HepG2 (cell line): ENCODE measurements around the gene DHX34. TPM values are rescaled to one million over a fixed set of nuclear protein-coding genes. Genes with fewer than 3 reads are reported as not detected.

ENCODE experiments used
- HDAC1 ChIP-seq: sonication (generic); formaldehyde crosslinking; IDR thresholded peaks from 2 replicates; pipeline ENCODE4 v1.5.1; 2020; ENCODE audit warnings: mild to moderate bottlenecking, missing genetic modification reagents
- KDM2A ChIP-seq: sonication (generic); formaldehyde crosslinking; IDR thresholded peaks from 2 replicates; pipeline ENCODE4 v1.4.0; 2020; ENCODE audit warnings: low read depth, missing genetic modification reagents, borderline replicate concordance
- KDM6A ChIP-seq: IDR thresholded peaks from 2 replicates; pipeline ENCODE4 v1.6.1; 2016; ENCODE audit warnings: low read depth
- LCORL ChIP-seq, 2 experiments: fragments of 450-650 bp in 1 of 2; sonication (generic) in 1 of 2; formaldehyde crosslinking in 1 of 2; IDR thresholded peaks; 2 replicates each; pipeline versions ENCODE4 v1.5.0 to v1.6.1; 2017 to 2020; ENCODE audit warnings: antibody characterized with exemption in 1 of 2, missing genetic modification reagents in 1 of 2
- MLX ChIP-seq: IDR thresholded peaks from 2 replicates; pipeline ENCODE4 v1.6.1; 2016
- MTERF4 ChIP-seq: sonication (generic); formaldehyde crosslinking; IDR thresholded peaks from 2 replicates; pipeline ENCODE4 v1.8.0; 2023; ENCODE audit warnings: mild to moderate bottlenecking, missing genetic modification reagents
- PAXIP1 ChIP-seq: sonication (generic); formaldehyde crosslinking; conservative IDR thresholded peaks from 2 replicates; pipeline ENCODE4 v1.4.0; 2020; ENCODE audit warnings: mild to moderate bottlenecking, missing genetic modification reagents, moderate library complexity
- SNAPC5 ChIP-seq: sonication (generic); formaldehyde crosslinking; IDR thresholded peaks from 2 replicates; pipeline ENCODE4 v1.8.1; 2023; ENCODE audit warnings: mild to moderate bottlenecking, missing genetic modification reagents, borderline replicate concordance
- SOX6 ChIP-seq, 2 experiments: fragments of 450-650 bp in 1 of 2; sonication (generic) in 1 of 2; formaldehyde crosslinking in 1 of 2; IDR thresholded peaks; 2 replicates each; pipeline versions ENCODE4 v1.4.0 to v1.6.1; 2017 to 2020; ENCODE audit warnings: antibody characterized with exemption in 1 of 2, mild to moderate bottlenecking in 1 of 2, missing genetic modification reagents in 1 of 2
- SRSF9 ChIP-seq: fragments of 200-400 bp; formaldehyde crosslinking; IDR thresholded peaks from 2 replicates; pipeline ENCODE4 v1.6.1; 2018; ENCODE audit warnings: borderline replicate concordance, mild to moderate bottlenecking, low read depth, low read length; ENCODE audit not compliant: insufficient read depth, poor library complexity, severe bottlenecking
- SUZ12 ChIP-seq: fragments of 150-350 bp; IDR thresholded peaks from 2 replicates; pipeline ENCODE4 v1.6.1; 2014; ENCODE audit warnings: low read depth, low read length
- ZNF281 ChIP-seq: sonication (generic); formaldehyde crosslinking; IDR thresholded peaks from 2 replicates; pipeline ENCODE4 v1.4.0; 2020; ENCODE audit warnings: missing genetic modification reagents, borderline replicate concordance
- ZNF513 ChIP-seq: sonication (generic); formaldehyde crosslinking; conservative IDR thresholded peaks from 2 replicates; pipeline ENCODE4 v1.5.0; 2020; ENCODE audit warnings: missing genetic modification reagents
- ZNF7 ChIP-seq: IDR thresholded peaks from 2 replicates; pipeline ENCODE4 v1.6.1; 2016; ENCODE audit warnings: missing biosample characterization, missing genetic modification reagents
- ZNF740 ChIP-seq: sonication (generic); formaldehyde crosslinking; IDR thresholded peaks from 2 replicates; pipeline ENCODE4 v1.4.0; 2020; ENCODE audit warnings: missing genetic modification reagents
- polyA plus RNA-seq, 8 experiments: library from polyadenylated mRNA; depleted of rRNA in 3 of 8; stranded (reverse) in 7 of 8; unstranded in 1 of 8; fragments of >200 nt; fragmentation: Illumina TruSeq in 4 of 8; extraction: Trizol in 4 of 8; gene quantifications; 2 replicates each; pipeline versions ENCODE4 v1.2.1 to v1.2.3, GENCODE V29; 2011 to 2016; ENCODE audit warnings: low read depth in 4 of 8, missing spikeins in 1 of 8, mixed read lengths in 1 of 8; ENCODE audit not compliant: insufficient read depth in 1 of 8
- total RNA-seq, 5 experiments: library from RNA; depleted of rRNA; stranded (reverse); fragments of >200 nt; fragmentation: Illumina TruSeq; extraction: Trizol; gene quantifications; 2 replicates each; pipeline ENCODE4 v1.2.3, GENCODE V29; 2016; ENCODE audit warnings: low read depth in 1 of 5

The DHX34 gene
- total and polyA plus RNA-seq, 2 of the 13 experiments (the other 11 are each of a cell fraction or from before 2014, with no cell fraction given), result 9.2 to 12.0 TPM

- TF ChIP-seq SOX6 (IDR thresholded peaks at IDR 0.05) (no peak), SOX6 (CRISPR knock-in tag; IDR thresholded peaks at IDR 0.05) (peak; percentile 59), ZNF740 (no peak), SNAPC5 (no peak), HDAC1 (CRISPR knock-in tag) (peak; percentile 92), ZNF7 (no peak), SUZ12 (no peak), MLX (CRISPR knock-in tag) (0 out of 2 replicates have a peak, but pooled peaks have one; percentile 65), SRSF9 (no peak), ZNF513 (CRISPR knock-in tag) (no peak), KDM6A (CRISPR knock-in tag) (no peak), PAXIP1 (CRISPR knock-in tag) (peak; percentile 80), LCORL (IDR thresholded peaks at IDR 0.05) (no peak), LCORL (CRISPR knock-in tag; IDR thresholded peaks at IDR 0.05) (peak; percentile 88), KDM2A (peak; percentile 79; the same call in 1 of the 2 replicates), MTERF4 (no peak), ZNF281 (CRISPR knock-in tag) (no peak; the same call in 1 of the 2 replicates)
These were observed 4.2 kb downstream of the DHX34 start (continued) for GRCh38 chr19:47353307-47353712.
